SH-SY5Y (cell line): ENCODE data around the gene PAX7.

Experiments
- GATA2 ChIP-seq: IDR thresholded peaks from 2 replicates; pipeline ENCODE4 v1.6.1; 2011; ENCODE audit warnings: mild to moderate bottlenecking, low read depth, low read length
- GATA3 ChIP-seq: IDR thresholded peaks from 2 replicates; pipeline ENCODE4 v1.6.1; 2011; ENCODE audit warnings: low read depth, mild to moderate bottlenecking, low read length, moderate library complexity

DNA sequence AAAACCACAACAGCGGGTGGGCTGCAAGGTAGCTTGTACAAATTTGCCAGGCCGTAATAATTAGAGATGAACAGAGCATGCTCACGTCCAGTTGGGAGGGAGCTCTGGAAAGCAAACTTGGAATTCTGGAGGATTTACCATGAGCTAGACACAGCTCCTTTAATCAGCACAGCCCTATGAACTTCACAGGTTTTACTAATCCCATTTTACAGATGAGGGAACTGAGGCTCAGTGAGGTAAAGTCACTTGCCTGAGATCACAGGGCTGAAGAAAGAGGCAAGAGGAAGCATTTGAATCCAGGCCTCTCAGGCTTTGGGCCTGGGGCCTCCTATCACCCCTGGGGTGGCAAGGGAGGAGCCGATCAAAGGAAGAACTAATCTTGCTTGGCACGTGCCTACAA, 24.0 kb downstream of the PAX7 start:
- no peak for TF ChIP-seq GATA3
- no peak for TF ChIP-seq GATA2
